K562 (cell line): Measurements from ENCODE around the gene DNAJB2. TPM values are rescaled to one million over a fixed set of nuclear protein-coding genes. Genes with fewer than 3 reads are reported as not detected.

Experiments
- ATAC-seq: fragments of 200-7000 bp; cut with Tn5 transposase; 3 replicates; pipeline ENCODE4 v1.9.1; 2020; ENCODE audit warnings: moderate library complexity
- BruUV-seq: library from RNA; stranded (reverse); fragments of 400-500 nt; replicated peaks from 2 replicates; lab custom pipeline; 2021; lab: Mats Ljungman, UMichigan
- CTCF ChIA-PET: fragments of 300-600 bp; formaldehyde crosslinking; extraction: SDS; loops from one replicate; lab custom pipeline; 2021; ENCODE audit warnings: low intra/inter-chr PET ratio; lab: Yijun Ruan, JAX
- POLR2A ChIA-PET: fragments of 300-600, 350-650 bp; sonication (Branson Sonifier 250); formaldehyde crosslinking; extraction: SDS; loops from one replicate; lab custom pipeline; 2021; ENCODE audit warnings: antibody characterized with exemption, inconsistent platforms; lab: Yijun Ruan, JAX
- DNase-seq, 4 experiments: peaks; one replicate each; pipeline versions ENCODE4 v3.0.0 to v3.0.0-alpha.2; 2011 to 2018; ENCODE audit warnings: low spot score in 3 of 4, mixed read lengths in 3 of 4; ENCODE audit errors: extremely low read depth in 1 of 4
- FAIRE-seq: peaks from 2 replicates; lab custom pipeline; 2011; peaks lifted over from hg19 to GRCh38; lab: Jason Lieb, UNC
- H2AFZ ChIP-seq: 2 replicates; pipeline ENCODE4 v1.6.0; 2011; ENCODE audit warnings: low read depth, low read length, control low read depth, inconsistent platforms
- H3K27ac ChIP-seq: fragments of 200-600 bp; 3 replicates; pipeline ENCODE4 v1.8.0; 2011; ENCODE audit warnings: low read depth, mild to moderate bottlenecking, control low read depth, inconsistent platforms, low read length, moderate library complexity, mixed read lengths; ENCODE audit errors: extremely low read depth
- H3K27me3 ChIP-seq, 2 experiments: fragments of 300-600 bp in 1 of 2; 2 replicates in 1 of 2; 3 replicates in 1 of 2; pipeline versions ENCODE4 v1.6.0 to v1.8.0; 2011; ENCODE audit warnings: inconsistent platforms in 2 of 2, low read length in 2 of 2, mild to moderate bottlenecking in 1 of 2, mixed read lengths in 1 of 2, moderate library complexity in 1 of 2; ENCODE audit not compliant: control insufficient read depth in 2 of 2, insufficient read depth in 2 of 2
- H3K36me3 ChIP-seq: fragments of 300-600 bp; 3 replicates; pipeline ENCODE4 v1.8.0; 2011; ENCODE audit warnings: mild to moderate bottlenecking, low read length, inconsistent platforms; ENCODE audit not compliant: control insufficient read depth, insufficient read depth
- H3K4me1 ChIP-seq, 2 experiments: fragments of 200-600 bp in 1 of 2; replicated peaks in 1 of 2; 2 replicates in 1 of 2; 3 replicates in 1 of 2; pipeline versions ENCODE4 v1.5.1 to v1.8.0; 2011; ENCODE audit warnings: inconsistent platforms in 2 of 2, low read length in 2 of 2, mild to moderate bottlenecking in 1 of 2, mixed read lengths in 1 of 2, moderate library complexity in 1 of 2; ENCODE audit not compliant: control insufficient read depth in 2 of 2, insufficient read depth in 2 of 2
- H3K4me2 ChIP-seq: 2 replicates; pipeline ENCODE4 v1.6.1; 2011; ENCODE audit warnings: low read length, control low read depth, inconsistent platforms, mixed read lengths; ENCODE audit not compliant: insufficient read depth
- H3K4me3 ChIP-seq: fragments of 200-600 bp; sonication (generic), shearing (Covaris generic); 2 replicates; pipeline ENCODE4 v1.5.1; 2016; ENCODE audit warnings: control low read depth, inconsistent platforms
- H3K79me2 ChIP-seq: fragments of 200-600 bp; 3 replicates; pipeline ENCODE4 v1.8.0; 2011; ENCODE audit warnings: low read length, inconsistent platforms; ENCODE audit not compliant: control insufficient read depth, insufficient read depth
- H3K9ac ChIP-seq, 2 experiments: 2 replicates each; pipeline versions ENCODE4 v1.6.0 to v1.6.1; 2011; ENCODE audit warnings: low read depth in 2 of 2, low read length in 2 of 2, control low read depth in 1 of 2, inconsistent platforms in 1 of 2, mild to moderate bottlenecking in 1 of 2, mixed read lengths in 1 of 2; ENCODE audit not compliant: insufficient read depth in 1 of 2
- H3K9me1 ChIP-seq: one replicate; pipeline ENCODE4 v1.6.0; 2011; ENCODE audit warnings: inconsistent platforms, mild to moderate bottlenecking, low read length, moderate library complexity; ENCODE audit not compliant: control insufficient read depth, insufficient read depth
- H3K9me3 ChIP-seq: replicated peaks from 2 replicates; pipeline ENCODE4 v1.5.1; 2011; ENCODE audit warnings: low read depth, low read length, inconsistent platforms; ENCODE audit not compliant: control insufficient read depth, insufficient read depth
- H4K20me1 ChIP-seq: replicated peaks from 2 replicates; pipeline ENCODE4 v1.6.1; 2011; ENCODE audit warnings: low read length, inconsistent platforms, mixed read lengths; ENCODE audit not compliant: control insufficient read depth, insufficient read depth
- ATF3 ChIP-seq, 2 experiments: fragments of 450-650 bp in 1 of 2; sonication (generic) in 1 of 2; formaldehyde crosslinking in 1 of 2; IDR thresholded peaks in 1 of 2; conservative IDR thresholded peaks in 1 of 2; 2 replicates each; pipeline versions ENCODE4 v1.6.1 to v1.8.1; 2016 to 2023; ENCODE audit warnings: mild to moderate bottlenecking in 2 of 2, moderate library complexity in 2 of 2, inconsistent platforms in 1 of 2, missing genetic modification reagents in 1 of 2
- ATF7 ChIP-seq: fragments of 450-650 bp; IDR thresholded peaks from 2 replicates; pipeline ENCODE4 v1.7.1; 2014; ENCODE audit warnings: mild to moderate bottlenecking, moderate library complexity
- C11orf30 ChIP-seq: fragments of 450-650 bp; IDR thresholded peaks from 2 replicates; pipeline ENCODE4 v1.6.1; 2016; ENCODE audit warnings: low read depth, mild to moderate bottlenecking
- CEBPB ChIP-seq: fragments of 450-650 bp; IDR thresholded peaks from 2 replicates; pipeline ENCODE4 v1.6.1; 2016; ENCODE audit warnings: missing genetic modification characterization, missing compliant biosample characterization
- E2F6 ChIP-seq, 2 experiments: IDR thresholded peaks; 2 replicates each; pipeline ENCODE4 v1.6.1; 2011; ENCODE audit warnings: borderline replicate concordance in 1 of 2, control low read depth in 1 of 2, low read depth in 1 of 2, low read length in 1 of 2, mild to moderate bottlenecking in 1 of 2, mixed read lengths in 1 of 2, moderate library complexity in 1 of 2; ENCODE audit not compliant: insufficient read depth in 1 of 2, insufficient read length in 1 of 2, poor library complexity in 1 of 2, severe bottlenecking in 1 of 2; ENCODE audit errors: extremely low read depth in 1 of 2
- ELF1 ChIP-seq: fragments of 200-800 bp; sonication (Bioruptor generic); IDR thresholded peaks from 2 replicates; pipeline ENCODE4 v1.6.1; 2016; ENCODE audit warnings: missing genetic modification characterization, missing compliant biosample characterization
- ESRRA ChIP-seq: fragments of 450-650 bp; IDR thresholded peaks from 2 replicates; pipeline ENCODE4 v1.6.1; 2014; ENCODE audit warnings: low read depth, mild to moderate bottlenecking, moderate library complexity, borderline replicate concordance
- GATA2 ChIP-seq: sonication (generic); formaldehyde crosslinking; IDR thresholded peaks from 2 replicates; pipeline ENCODE4 v1.4.0; 2020; ENCODE audit warnings: mild to moderate bottlenecking, missing genetic modification reagents
- HMBOX1 ChIP-seq: sonication (generic); IDR thresholded peaks from 2 replicates; pipeline ENCODE4 v1.6.1; 2016
- ILK ChIP-seq: fragments of 450-650 bp; IDR thresholded peaks from 2 replicates; pipeline ENCODE4 v1.6.1; 2016; ENCODE audit warnings: missing genetic modification characterization, low read depth, mild to moderate bottlenecking, missing compliant biosample characterization, moderate library complexity, borderline replicate concordance
- KDM1A ChIP-seq, 2 experiments: fragments of 450-650 bp; IDR thresholded peaks; 2 replicates each; pipeline ENCODE4 v1.6.1; 2016; ENCODE audit warnings: mild to moderate bottlenecking in 2 of 2
- MAFG ChIP-seq: fragments of 450-650 bp; conservative IDR thresholded peaks from 2 replicates; pipeline ENCODE4 v1.6.1; 2016; ENCODE audit warnings: missing genetic modification characterization, missing compliant biosample characterization
- NCOA6 ChIP-seq: fragments of 450-650 bp; IDR thresholded peaks from 2 replicates; pipeline ENCODE4 v1.6.1; 2017; ENCODE audit warnings: mild to moderate bottlenecking
- NFE2 ChIP-seq: IDR thresholded peaks from 2 replicates; pipeline ENCODE4 v1.6.1; 2014; ENCODE audit warnings: antibody characterized with exemption, low read depth
- SETDB1 ChIP-seq: IDR thresholded peaks from one replicate; pipeline ENCODE4 v1.6.1; 2012; ENCODE audit warnings: low read length, control low read depth, inconsistent platforms
- SMARCA4 ChIP-seq: fragments of 450-650 bp; IDR thresholded peaks from 2 replicates; pipeline ENCODE4 v1.6.1; 2016
- TCF7L2 ChIP-seq: fragments of 150-350 bp; IDR thresholded peaks from 2 replicates; pipeline ENCODE4 v1.6.1; 2016; ENCODE audit warnings: low read depth, mild to moderate bottlenecking, low read length, moderate library complexity
- ZBTB7A ChIP-seq: IDR thresholded peaks from 2 replicates; pipeline ENCODE4 v1.6.1; 2011; ENCODE audit warnings: low read depth, mild to moderate bottlenecking, low read length, moderate library complexity, borderline replicate concordance; ENCODE audit not compliant: control insufficient read depth
- ZNF175 ChIP-seq: fragments of 200-800 bp; sonication (Bioruptor generic); IDR thresholded peaks from 2 replicates; pipeline ENCODE4 v1.6.1; 2016; ENCODE audit warnings: low read depth, mild to moderate bottlenecking, missing genetic modification characterization, missing compliant biosample characterization
- ZNF79 ChIP-seq: fragments of 250-450 bp; sonication (Bioruptor Pico); IDR thresholded peaks from 2 replicates; pipeline ENCODE4 v1.4.0; 2020; ENCODE audit warnings: low read depth, mild to moderate bottlenecking, moderate library complexity
- WGBS: fragments of 100-300 bp; shearing (Covaris generic); methylation state at CpG from one replicate; pipeline ENCODE4 v1.1.6; 2016; ENCODE audit warnings: low coverage, mixed read lengths; ENCODE audit not compliant: insufficient coverage; ENCODE audit errors: missing lambda C conversion rate; 5-methylcytosine and 5-hydroxymethylcytosine counted together
- in situ Hi-C: fragments of 300-500 bp; cut with MboI; formaldehyde crosslinking; loops from 4 replicates; pipeline ENCODE4 v1.15.0; 2018; ENCODE audit warnings: inconsistent platforms, mixed read lengths
- intact Hi-C: fragments of 100-400 bp; cut with micrococcal nuclease; formaldehyde crosslinking; loops from 2 replicates; pipeline ENCODE4 v1.14.2; 2022
- polyA plus RNA-seq, 8 experiments: library from polyadenylated mRNA; depleted of rRNA in 4 of 8; stranded (reverse) in 5 of 8; unstranded in 3 of 8; fragments of >200 nt; fragmentation: Nextera tagmentation in 2 of 8; fragmentation: Illumina TruSeq in 1 of 8; extraction: Ambion mirVana in 2 of 8; extraction: Trizol in 1 of 8; gene quantifications; 2 replicates each; pipeline versions ENCODE4 v1.2.1 to v1.2.3, GENCODE V29; 2011 to 2014; ENCODE audit warnings: inconsistent platforms in 1 of 8, missing spikeins in 1 of 8
- total RNA-seq, 7 experiments: library from RNA; depleted of rRNA in 6 of 7; stranded (reverse); fragments of >200 nt in 6 of 7; fragmentation: Illumina TruSeq in 2 of 7; extraction: Trizol in 2 of 7; gene quantifications; 2 replicates each; pipeline versions ENCODE4 v1.2.1 to v1.2.3, GENCODE V29; 2011 to 2021; ENCODE audit warnings: low replicate concordance in 1 of 7

Gene DNAJB2
- total and polyA plus RNA-seq, 9 of the 15 experiments (the other 6 are each of a cell fraction or from before 2014, with no cell fraction given), result 0.08 to 3.0 (median 2.2) TPM; not detected in 1

- WGBS, result 6% methylated on average over 8 of the region's 12 CpGs
- no peaks in the 10 kb centered on the region for H3K9me1 ChIP-seq
- peaks cover 24% of the 10 kb centered on the region for H3K79me2 ChIP-seq
- H3K4me3 ChIP-seq, result peak overlapping the region; percentile 58
- H3K27me3 ChIP-seq, result 0 out of 5 replicates have a peak, but pooled peaks cover 0 to 4% of the 10 kb centered on the region in 2 experiments
- intact Hi-C loops, result no loop called here
- FAIRE-seq (no peak), DNase-seq (no peak), ATAC-seq (no peak)
- ChIA-PET CTCF (interaction anchor here (0.8 kb wide), 1 partner anchor 40 kb away, joined by 5 read pairs; no protein-coding TSS in a partner anchor), POLR2A (interaction anchor here (0.7 to 2.0 kb wide), 8 partner anchors 9 to 112 kb away, joined by 3 to 8 read pairs (median 4); partner anchors contain the start of genes DNAJB2, GLB1L and STK16)
- H4K20me1 ChIP-seq, result 0 out of 2 replicates have a peak, but pooled peaks cover 2% of the 10 kb centered on the region
- peak overlapping the region; percentile 88 for H2AFZ ChIP-seq
- peaks cover 13 to 40% of the 10 kb centered on the region in 2 experiments; a peak in 4 of 5 replicates for H3K4me1 ChIP-seq
- peak overlapping the region; percentile 71 to 92; a peak in 3 of 4 replicates for H3K9ac ChIP-seq
- no peaks in the 10 kb centered on the region for H3K9me3 ChIP-seq
- in situ Hi-C loops, result no loop called here
- peaks cover 24% of the 10 kb centered on the region; the same call in 2 of the 3 replicates for H3K36me3 ChIP-seq
- peak overlapping the region; percentile 82 for H3K4me2 ChIP-seq
- no peak overlapping the region for H3K27ac ChIP-seq
- no TSS peak for BruUV-seq
- no peak for TF ChIP-seq GATA2 (CRISPR knock-in tag)
- TF ChIP-seq MAFG (tag), result peak; percentile 57
- TF ChIP-seq NFE2, result peak; percentile 56
- TF ChIP-seq ILK (tag), result no peak
- TF ChIP-seq ZNF79 (CRISPR knock-in tag), result no peak
- no peak for TF ChIP-seq E2F6 (IDR thresholded peaks at IDR 0.05; ENCODE audit: borderline replicate concordance in 1 of 2, extremely low read depth in 1 of 2, insufficient read depth in 1 of 2, insufficient read length in 1 of 2, low read depth in 1 of 2, low read length in 1 of 2, poor library complexity in 1 of 2, severe bottlenecking in 1 of 2)
- peak; percentile 49 for TF ChIP-seq ATF3 (IDR thresholded peaks at IDR 0.05)
- no peak for TF ChIP-seq ATF3 (CRISPR knock-in tag; conservative IDR thresholded peaks at IDR 0.05)
- TF ChIP-seq ZBTB7A, result no peak
- TF ChIP-seq ATF7, result peak; percentile 63
- peak; percentile 60 for TF ChIP-seq CEBPB (tag)
- TF ChIP-seq C11orf30, result peak; percentile 47
- no peak for TF ChIP-seq HMBOX1
- TF ChIP-seq SMARCA4, result 0 out of 2 replicates have a peak, but pooled peaks have one; percentile 21
- no peak for TF ChIP-seq ZNF175 (CRISPR knock-in tag)
- TF ChIP-seq NCOA6, result no peak
- peak; percentile 72 for TF ChIP-seq ESRRA
- TF ChIP-seq ELF1, result 0 out of 2 replicates have a peak, but pooled peaks have one; percentile 23
- TF ChIP-seq KDM1A (IDR thresholded peaks at IDR 0.05), result peak; percentile 52 to 58; a peak in 2 of 4 replicates
- no peak for TF ChIP-seq TCF7L2
- no peak for TF ChIP-seq SETDB1
These were observed 24.5 kb upstream of the DNAJB2 start for GRCh38 chr2:219254590-219255201.
